Panc1 (cell line): ENCODE measurements around the gene IL2RA. TPM values are rescaled to one million over a fixed set of nuclear protein-coding genes. Genes with fewer than 3 reads are reported as not detected.
"Not testable (repeated sequence)": the region's sequence is repeated elsewhere in the genome, so short reads cannot be mapped to it uniquely, and the experiment has no call there.

Source experiments
- ATAC-seq: fragments of 200-7000 bp; cut with Tn5 transposase; 2 replicates; pipeline ENCODE4 v1.9.1; 2020; ENCODE audit warnings: mild to moderate bottlenecking, moderate library complexity
- BruUV-seq: library from RNA; stranded (reverse); fragments of 400-500 nt; replicated peaks from 2 replicates; lab custom pipeline; 2021; lab: Mats Ljungman, UMichigan
- CTCF ChIA-PET: fragments of 300-600 bp; sonication (Branson Sonifier 250); formaldehyde crosslinking; loops from one replicate; lab custom pipeline; 2022; ENCODE audit warnings: antibody characterized with exemption; lab: Charles Lee
- POLR2A ChIA-PET: fragments of 300-600 bp; sonication (Branson Sonifier 250); formaldehyde crosslinking; loops from one replicate; lab custom pipeline; 2022; ENCODE audit warnings: antibody characterized with exemption; lab: Charles Lee
- DNase-seq: peaks from one replicate; pipeline ENCODE4 v3.0.0-alpha.2; 2010; ENCODE audit warnings: low read depth, low spot score
- H3K27ac ChIP-seq: 2 replicates; pipeline ENCODE4 v1.5.1; 2011; ENCODE audit warnings: mild to moderate bottlenecking, low read length, inconsistent platforms
- H3K27me3 ChIP-seq: fragments of 200-500 bp; sonication (Bioruptor generic); 2 replicates; pipeline ENCODE4 v1.6.0; 2014; ENCODE audit warnings: low read length, inconsistent platforms; ENCODE audit not compliant: control insufficient read depth, insufficient read depth
- H3K36me3 ChIP-seq: fragments of 200-500 bp; sonication (Bioruptor generic); 2 replicates; pipeline ENCODE4 v1.5.1; 2014; ENCODE audit warnings: inconsistent platforms, mild to moderate bottlenecking, low read length, moderate library complexity; ENCODE audit not compliant: control insufficient read depth, insufficient read depth
- H3K4me1 ChIP-seq: 2 replicates; pipeline ENCODE4 v1.5.1; 2011; ENCODE audit warnings: inconsistent platforms, mild to moderate bottlenecking, low read length, moderate library complexity; ENCODE audit not compliant: control insufficient read depth, insufficient read depth
- H3K4me3 ChIP-seq, 2 experiments: 2 replicates each; pipeline ENCODE4 v1.5.1; 2011 to 2012; ENCODE audit warnings: low read depth in 2 of 2, low read length in 2 of 2, mild to moderate bottlenecking in 2 of 2, inconsistent platforms in 1 of 2, moderate library complexity in 1 of 2
- H3K9me3 ChIP-seq: fragments of 200-500 bp; sonication (Bioruptor generic); 2 replicates; pipeline ENCODE4 v1.5.1; 2014; ENCODE audit warnings: low read depth, mild to moderate bottlenecking, inconsistent platforms, low read length, moderate library complexity; ENCODE audit not compliant: control insufficient read depth, insufficient read depth
- CTCF ChIP-seq: fragments of 450-650 bp; IDR thresholded peaks from 2 replicates; pipeline ENCODE4 v1.5.1; 2017; ENCODE audit warnings: mild to moderate bottlenecking
- POLR2AphosphoS5 ChIP-seq: IDR thresholded peaks from 2 replicates; pipeline ENCODE4 v1.6.1; 2012; ENCODE audit warnings: mild to moderate bottlenecking, low read depth, low read length, moderate library complexity
- SIN3A ChIP-seq: IDR thresholded peaks from 2 replicates; pipeline ENCODE4 v1.6.1; 2012; ENCODE audit warnings: low read depth, mild to moderate bottlenecking, low read length, moderate library complexity, borderline replicate concordance; ENCODE audit not compliant: insufficient read depth
- TCF7L2 ChIP-seq: IDR thresholded peaks from 2 replicates; pipeline ENCODE4 v1.6.1; 2011; ENCODE audit warnings: mild to moderate bottlenecking, low read depth, low read length, inconsistent platforms
- in situ Hi-C: cut with HindIII; loops from 2 replicates; pipeline ENCODE4 v1.10.0; 2016; ENCODE audit warnings: low sequenced_read_pairs, low pct_unique_long_range_greater_than_20kb
- intact Hi-C: fragments of 100-400 bp; cut with micrococcal nuclease; formaldehyde crosslinking; loops from one replicate; pipeline ENCODE4 v1.10.0; 2022; ENCODE audit not compliant: unreplicated experiment
- total RNA-seq: library from RNA; stranded (reverse); gene quantifications from one replicate; pipeline ENCODE4 v1.2.1, GENCODE V29; 2021; ENCODE audit not compliant: unreplicated experiment
- TF ChIP-seq, protein P1 (sequence below), 2 experiments: IDR thresholded peaks; 2 replicates each; pipeline ENCODE4 v1.6.1; 2011 to 2012; ENCODE audit warnings: low read depth in 2 of 2, control low read depth in 1 of 2, low read length in 1 of 2, mild to moderate bottlenecking in 1 of 2, moderate library complexity in 1 of 2; ENCODE audit not compliant: insufficient read depth in 1 of 2

IL2RA gene
- total RNA-seq, 1 experiment from 2014 or later = 0.33 TPM

DNA sequence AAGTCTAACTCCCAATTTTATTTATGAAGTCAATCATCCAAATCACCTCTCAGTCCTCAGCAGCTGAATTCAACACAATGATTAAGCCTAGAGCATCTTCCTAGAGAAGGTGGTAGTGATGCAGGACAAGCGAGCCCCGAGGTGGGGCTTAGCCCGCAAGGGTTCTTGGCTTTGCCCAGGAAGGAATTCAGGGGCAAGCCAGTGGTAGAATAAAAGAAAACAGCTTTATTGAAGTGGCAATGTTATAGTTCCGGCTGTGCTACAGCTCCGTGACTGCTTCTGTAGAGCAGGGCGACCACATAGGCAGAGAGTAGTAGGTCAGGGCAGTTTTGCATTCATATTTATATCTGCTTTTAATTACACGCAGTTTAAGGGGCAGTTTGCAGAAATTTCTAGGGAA lies 18.1 kb downstream of the IL2RA start:
- H3K27ac ChIP-seq = no peak overlapping the region
- CTCF ChIA-PET = no interaction called here
- intact Hi-C loops = no loop called here
- ATAC-seq (no peak), DNase-seq (no peak)
- H3K4me3 ChIP-seq = no peak overlapping the region
- no peaks in the 10 kb centered on the region for H3K36me3 ChIP-seq
- POLR2A ChIA-PET = no interaction called here
- H3K27me3 ChIP-seq = peaks cover 3% of the 10 kb centered on the region; the same call in 1 of the 2 replicates
- in situ Hi-C loops = no loop called here
- no peaks in the 10 kb centered on the region for H3K9me3 ChIP-seq
- H3K4me1 ChIP-seq = no peaks in the 10 kb centered on the region
- BruUV-seq = no TSS peak
- TF ChIP-seq SIN3A = no peak
- no peak for TF ChIP-seq CTCF
- TF ChIP-seq POLR2AphosphoS5 = no peak
- TF ChIP-seq, protein P1, sequence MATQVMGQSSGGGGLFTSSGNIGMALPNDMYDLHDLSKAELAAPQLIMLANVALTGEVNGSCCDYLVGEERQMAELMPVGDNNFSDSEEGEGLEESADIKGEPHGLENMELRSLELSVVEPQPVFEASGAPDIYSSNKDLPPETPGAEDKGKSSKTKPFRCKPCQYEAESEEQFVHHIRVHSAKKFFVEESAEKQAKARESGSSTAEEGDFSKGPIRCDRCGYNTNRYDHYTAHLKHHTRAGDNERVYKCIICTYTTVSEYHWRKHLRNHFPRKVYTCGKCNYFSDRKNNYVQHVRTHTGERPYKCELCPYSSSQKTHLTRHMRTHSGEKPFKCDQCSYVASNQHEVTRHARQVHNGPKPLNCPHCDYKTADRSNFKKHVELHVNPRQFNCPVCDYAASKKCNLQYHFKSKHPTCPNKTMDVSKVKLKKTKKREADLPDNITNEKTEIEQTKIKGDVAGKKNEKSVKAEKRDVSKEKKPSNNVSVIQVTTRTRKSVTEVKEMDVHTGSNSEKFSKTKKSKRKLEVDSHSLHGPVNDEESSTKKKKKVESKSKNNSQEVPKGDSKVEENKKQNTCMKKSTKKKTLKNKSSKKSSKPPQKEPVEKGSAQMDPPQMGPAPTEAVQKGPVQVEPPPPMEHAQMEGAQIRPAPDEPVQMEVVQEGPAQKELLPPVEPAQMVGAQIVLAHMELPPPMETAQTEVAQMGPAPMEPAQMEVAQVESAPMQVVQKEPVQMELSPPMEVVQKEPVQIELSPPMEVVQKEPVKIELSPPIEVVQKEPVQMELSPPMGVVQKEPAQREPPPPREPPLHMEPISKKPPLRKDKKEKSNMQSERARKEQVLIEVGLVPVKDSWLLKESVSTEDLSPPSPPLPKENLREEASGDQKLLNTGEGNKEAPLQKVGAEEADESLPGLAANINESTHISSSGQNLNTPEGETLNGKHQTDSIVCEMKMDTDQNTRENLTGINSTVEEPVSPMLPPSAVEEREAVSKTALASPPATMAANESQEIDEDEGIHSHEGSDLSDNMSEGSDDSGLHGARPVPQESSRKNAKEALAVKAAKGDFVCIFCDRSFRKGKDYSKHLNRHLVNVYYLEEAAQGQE (IDR thresholded peaks at IDR 0.05; ENCODE audit: insufficient read depth in 1 of 2, low read depth in 2 of 2, low read length in 1 of 2) = no peak
- no peak for TF ChIP-seq TCF7L2

GRCh38 chr10:6043377-6043776 lies 18.8 kb downstream of the IL2RA start:
- BruUV-seq, DNase-seq, H3K36me3 ChIP-seq, H3K27ac ChIP-seq, H3K9me3 ChIP-seq, H3K27me3 ChIP-seq, POLR2A ChIA-PET, intact Hi-C loops, in situ Hi-C loops, H3K4me1 ChIP-seq, CTCF ChIA-PET, ATAC-seq, H3K4me3 ChIP-seq: not testable (repeated sequence)

DNA sequence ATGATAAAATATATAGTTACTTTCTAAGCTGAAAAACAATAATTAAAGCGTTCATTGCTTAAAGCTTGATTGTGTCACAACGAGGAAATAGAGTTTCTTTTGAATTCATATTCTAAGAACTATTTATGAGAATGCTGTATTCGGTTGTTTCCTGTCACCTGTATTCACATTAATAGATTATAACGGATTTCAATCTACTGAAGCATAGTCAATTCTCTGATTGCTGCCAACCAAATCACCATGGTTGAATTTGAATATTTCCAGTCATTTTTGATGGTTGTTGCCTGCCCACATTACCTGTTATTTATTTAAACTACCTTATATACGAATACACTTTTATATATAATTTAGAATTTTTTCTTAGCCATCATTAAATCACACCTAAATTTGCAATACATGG lies 22.0 kb downstream of the IL2RA start:
- Histone ChIP-seq H3K4me1 (no peaks in the 10 kb centered on the region), H3K27me3 (peaks cover 3% of the 10 kb centered on the region; the same call in 1 of the 2 replicates), H3K27ac (no peak overlapping the region), H3K36me3 (no peaks in the 10 kb centered on the region), H3K9me3 (no peaks in the 10 kb centered on the region), H3K4me3 (no peak overlapping the region)
- intact Hi-C loops (no loop called here), in situ Hi-C loops (no loop called here)
- CTCF ChIA-PET = interaction anchor here (0.6 kb wide), 1 partner anchor 10 kb away, joined by 3 read pairs; no protein-coding TSS in a partner anchor
- BruUV-seq = no TSS peak
- DNase-seq = no peak
- POLR2A ChIA-PET = no interaction called here
- no peak for TF ChIP-seq SIN3A
- no peak for TF ChIP-seq CTCF
- TF ChIP-seq, protein P1 (IDR thresholded peaks at IDR 0.05; ENCODE audit: insufficient read depth in 1 of 2, low read depth in 2 of 2, low read length in 1 of 2) = no peak
- no peak for TF ChIP-seq POLR2AphosphoS5
- TF ChIP-seq TCF7L2 = no peak
- no peak for ATAC-seq
